H9 (cell line): Measurements from ENCODE around the gene HNRNPA3. TPM values are rescaled to one million over a fixed set of nuclear protein-coding genes. Genes with fewer than 3 reads are reported as not detected.

ENCODE experiments used
- DNase-seq: peaks from one replicate; pipeline ENCODE4 v3.0.0-alpha.2; 2017
- H2AFZ ChIP-seq: one replicate; pipeline ENCODE4 v1.6.1; 2013; ENCODE audit warnings: mild to moderate bottlenecking, low read length, control low read depth, moderate library complexity
- H2AK5ac ChIP-seq: 2 replicates; pipeline ENCODE4 v1.6.1; 2013; ENCODE audit warnings: low read length, control low read depth, mixed read lengths; ENCODE audit not compliant: insufficient read length
- H2BK120ac ChIP-seq: one replicate; pipeline ENCODE4 v1.6.1; 2013; ENCODE audit warnings: low read depth, mild to moderate bottlenecking, low read length, control low read depth, inconsistent platforms; ENCODE audit not compliant: poor library complexity, severe bottlenecking
- H2BK12ac ChIP-seq: 2 replicates; pipeline ENCODE4 v1.6.1; 2013; ENCODE audit warnings: low read length, control low read depth, mixed read lengths, low read depth; ENCODE audit not compliant: insufficient read length
- H2BK15ac ChIP-seq: 2 replicates; pipeline ENCODE4 v1.6.1; 2013; ENCODE audit warnings: low read depth, low read length, control low read depth
- H2BK20ac ChIP-seq: one replicate; pipeline ENCODE4 v1.6.1; 2013; ENCODE audit warnings: low read depth, mild to moderate bottlenecking, low read length, control low read depth, inconsistent platforms; ENCODE audit not compliant: poor library complexity, severe bottlenecking
- H2BK5ac ChIP-seq: 2 replicates; pipeline ENCODE4 v1.6.1; 2013; ENCODE audit warnings: low read length, control low read depth, mixed read lengths; ENCODE audit not compliant: insufficient read length
- H3K14ac ChIP-seq: 2 replicates; pipeline ENCODE4 v1.6.1; 2013; ENCODE audit warnings: low read length, control low read depth; ENCODE audit not compliant: insufficient read depth
- H3K18ac ChIP-seq: 2 replicates; pipeline ENCODE4 v1.6.1; 2013; ENCODE audit warnings: low read depth, mild to moderate bottlenecking, mixed read lengths, low read length, control low read depth; ENCODE audit not compliant: insufficient read length
- H3K23ac ChIP-seq: 2 replicates; pipeline ENCODE4 v1.6.1; 2013; ENCODE audit warnings: low read length, control low read depth, mixed read lengths, low read depth; ENCODE audit not compliant: insufficient read length
- H3K23me2 ChIP-seq: 2 replicates; pipeline ENCODE4 v1.6.1; 2013; ENCODE audit warnings: low read depth, mild to moderate bottlenecking, mixed read lengths, low read length, control low read depth; ENCODE audit not compliant: insufficient read length, poor library complexity, severe bottlenecking
- H3K27ac ChIP-seq: 2 replicates; pipeline ENCODE4 v1.5.1; 2013; ENCODE audit warnings: low read length, control low read depth, mixed read lengths, low read depth; ENCODE audit not compliant: insufficient read length
- H3K27me3 ChIP-seq: 2 replicates; pipeline ENCODE4 v1.6.1; 2013; ENCODE audit warnings: low read length, control low read depth, inconsistent platforms; ENCODE audit not compliant: insufficient read depth
- H3K4ac ChIP-seq: 2 replicates; pipeline ENCODE4 v1.6.1; 2013; ENCODE audit warnings: low read depth, mild to moderate bottlenecking, control low read depth, inconsistent platforms, low read length, moderate library complexity
- H3K4me1 ChIP-seq: 2 replicates; pipeline ENCODE4 v1.6.1; 2013; ENCODE audit warnings: low read length, control low read depth, inconsistent platforms; ENCODE audit not compliant: insufficient read depth
- H3K4me2 ChIP-seq: 2 replicates; pipeline ENCODE4 v1.6.1; 2013; ENCODE audit warnings: low read length, control low read depth, mixed read lengths; ENCODE audit not compliant: insufficient read length, insufficient read depth
- H3K56ac ChIP-seq: 2 replicates; pipeline ENCODE4 v1.6.1; 2013; ENCODE audit warnings: low read depth, mild to moderate bottlenecking, mixed read lengths, low read length, control low read depth; ENCODE audit not compliant: insufficient read length
- H3K79me1 ChIP-seq: 2 replicates; pipeline ENCODE4 v1.6.1; 2013; ENCODE audit warnings: low read depth, mild to moderate bottlenecking, moderate library complexity, low read length, control low read depth, inconsistent platforms; ENCODE audit not compliant: insufficient read depth, poor library complexity, severe bottlenecking
- H3K79me2 ChIP-seq: 2 replicates; pipeline ENCODE4 v1.6.1; 2013; ENCODE audit warnings: low read length, control low read depth, inconsistent platforms; ENCODE audit not compliant: insufficient read depth
- H3K9ac ChIP-seq: 2 replicates; pipeline ENCODE4 v1.6.1; 2013; ENCODE audit warnings: low read length, control low read depth, mixed read lengths; ENCODE audit not compliant: insufficient read length; ENCODE audit errors: extremely low read depth
- H3K9me3 ChIP-seq: one replicate; pipeline ENCODE4 v1.6.1; 2013; ENCODE audit warnings: low read depth, low read length, inconsistent platforms; ENCODE audit not compliant: control insufficient read depth
- H3T11ph ChIP-seq: one replicate; pipeline ENCODE4 v1.6.1; 2013; ENCODE audit warnings: mild to moderate bottlenecking, low read length, control low read depth, inconsistent platforms
- H4K20me1 ChIP-seq: one replicate; pipeline ENCODE4 v1.6.1; 2013; ENCODE audit not compliant: control insufficient read depth, insufficient read length, insufficient read depth
- H4K5ac ChIP-seq: 2 replicates; pipeline ENCODE4 v1.6.1; 2013; ENCODE audit warnings: low read depth, mild to moderate bottlenecking, mixed read lengths, low read length, control low read depth; ENCODE audit not compliant: insufficient read length
- H4K8ac ChIP-seq: replicated peaks from 2 replicates; pipeline ENCODE4 v1.6.1; 2013; ENCODE audit warnings: low read length, control low read depth, mixed read lengths, low read depth; ENCODE audit not compliant: insufficient read length
- H4K91ac ChIP-seq: 2 replicates; pipeline ENCODE4 v1.6.1; 2013; ENCODE audit warnings: low read depth, mild to moderate bottlenecking, moderate library complexity, mixed read lengths, low read length, control low read depth; ENCODE audit not compliant: insufficient read length
- H3K27ac Mint-ChIP-seq, 3 experiments: 2 replicates in 2 of 3; 3 replicates in 1 of 3; pipeline ENCODE4 v1.8.0; 2020 to 2021; ENCODE audit warnings: mixed read lengths in 3 of 3, mild to moderate bottlenecking in 1 of 3, moderate library complexity in 1 of 3
- H3K27me3 Mint-ChIP-seq: 2 replicates; pipeline ENCODE4 v1.8.0; 2021; ENCODE audit warnings: low read depth, mild to moderate bottlenecking, moderate library complexity, mixed read lengths
- H3K36me3 Mint-ChIP-seq, 3 experiments: 2 replicates in 2 of 3; 3 replicates in 1 of 3; pipeline ENCODE4 v1.8.0; 2020 to 2021; ENCODE audit warnings: low read depth in 3 of 3, mixed read lengths in 3 of 3; ENCODE audit not compliant: insufficient read depth in 1 of 3
- H3K4me1 Mint-ChIP-seq, 2 experiments: 2 replicates each; pipeline ENCODE4 v1.8.0; 2020; ENCODE audit warnings: mixed read lengths in 2 of 2
- H3K4me3 Mint-ChIP-seq, 2 experiments: 2 replicates in 1 of 2; 3 replicates in 1 of 2; pipeline ENCODE4 v1.8.0; 2020 to 2021; ENCODE audit warnings: mild to moderate bottlenecking in 2 of 2, mixed read lengths in 2 of 2, moderate library complexity in 1 of 2
- H3K9me3 Mint-ChIP-seq, 2 experiments: 2 replicates in 1 of 2; 3 replicates in 1 of 2; pipeline ENCODE4 v1.8.0; 2020; ENCODE audit warnings: mild to moderate bottlenecking in 2 of 2, mixed read lengths in 2 of 2, moderate library complexity in 1 of 2
- CTCF ChIP-seq: fragments of 200-600 bp; sonication (generic); conservative IDR thresholded peaks from 3 replicates; pipeline ENCODE4 v1.8.0; 2021; ENCODE audit warnings: antibody characterized with exemption, mild to moderate bottlenecking
- WGBS: extraction: QIAGEN DNeasy Blood & Tissue Kit; methylation state at CpG from one replicate; pipeline ENCODE4 v1.1.7; 2013; ENCODE audit warnings: missing lambda C conversion rate, low lambda C conversion rate, mixed read lengths; ENCODE audit not compliant: insufficient read length; ENCODE audit errors: extremely low coverage; 5-methylcytosine and 5-hydroxymethylcytosine counted together
- total RNA-seq: library from RNA; stranded (reverse); gene quantifications from 2 replicates; pipeline ENCODE4 v1.2.1, GENCODE V29; 2021

The HNRNPA3 gene
- total RNA-seq, 1 experiment from 2014 or later: 405 TPM

DNA sequence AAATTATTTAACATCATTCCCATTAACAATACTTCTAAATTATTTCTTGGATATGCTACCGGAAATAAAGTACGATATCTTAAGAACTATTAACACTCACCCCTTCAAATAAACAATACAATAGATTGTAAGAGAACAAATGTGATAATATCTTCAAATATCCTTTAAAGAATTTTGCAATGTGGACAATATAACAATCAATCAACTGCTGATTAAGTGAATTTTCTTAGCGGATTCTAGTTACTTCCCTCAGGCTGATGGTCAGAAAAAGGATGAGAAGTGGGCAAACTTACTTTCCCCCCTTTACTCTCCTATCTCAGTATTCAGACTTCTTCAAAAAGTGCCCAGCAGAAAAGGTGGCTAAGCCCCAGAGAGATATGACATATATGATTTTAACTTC lies 41.1 kb downstream of the HNRNPA3 start:
- Histone ChIP-seq H2BK15ac (no peak overlapping the region), H2BK20ac (no peak overlapping the region), H3K23me2 (no peaks in the 10 kb centered on the region), H3K56ac (no peak overlapping the region), H2BK12ac (no peak overlapping the region), H4K8ac (no peak overlapping the region), H2BK5ac (no peak overlapping the region), H3K27me3 (no peaks in the 10 kb centered on the region), H3K27ac (no peak overlapping the region), H4K5ac (no peak overlapping the region), H3K4me2 (no peak overlapping the region), H4K91ac (no peak overlapping the region), H3K4me1 (peaks cover 2% of the 10 kb centered on the region; the same call in 1 of the 2 replicates), H3K79me2 (peaks cover 46% of the 10 kb centered on the region), H2AFZ (no peak overlapping the region), H3K9ac (no peak overlapping the region), H3K79me1 (peaks cover 12% of the 10 kb centered on the region), H3K9me3 (peaks cover 5% of the 10 kb centered on the region), H2BK120ac (no peak overlapping the region), H3K4ac (no peak overlapping the region), H3K18ac (no peak overlapping the region), H2AK5ac (no peak overlapping the region), H4K20me1 (no peaks in the 10 kb centered on the region), H3T11ph (no peak overlapping the region), H3K14ac (no peak overlapping the region), H3K23ac (no peak overlapping the region)
- no peak for DNase-seq
- no peak overlapping the region for H3K4me3 Mint-ChIP-seq
- WGBS: no CpG with 5 or more reads among the region's 3 CpGs
- H3K27me3 Mint-ChIP-seq: no peaks in the 10 kb centered on the region
- peaks cover 13 to 14% of the 10 kb centered on the region in 2 experiments for H3K9me3 Mint-ChIP-seq
- H3K36me3 Mint-ChIP-seq: peaks cover 12 to 21% (median 15%) of the 10 kb centered on the region in 3 experiments
- peaks cover 51 to 66% of the 10 kb centered on the region in 2 experiments for H3K4me1 Mint-ChIP-seq
- TF ChIP-seq CTCF: no peak
- H3K27ac Mint-ChIP-seq: no peak overlapping the region
